Measurements from ENCODE around the gene LMNA. TPM values are rescaled to one million over a fixed set of nuclear protein-coding genes. Genes with fewer than 3 reads are reported as not detected.

Gene LMNA
- total RNA-seq, 6 experiments from 2014 or later: 79.4 to 129 (median 98.8) TPM

DNA sequence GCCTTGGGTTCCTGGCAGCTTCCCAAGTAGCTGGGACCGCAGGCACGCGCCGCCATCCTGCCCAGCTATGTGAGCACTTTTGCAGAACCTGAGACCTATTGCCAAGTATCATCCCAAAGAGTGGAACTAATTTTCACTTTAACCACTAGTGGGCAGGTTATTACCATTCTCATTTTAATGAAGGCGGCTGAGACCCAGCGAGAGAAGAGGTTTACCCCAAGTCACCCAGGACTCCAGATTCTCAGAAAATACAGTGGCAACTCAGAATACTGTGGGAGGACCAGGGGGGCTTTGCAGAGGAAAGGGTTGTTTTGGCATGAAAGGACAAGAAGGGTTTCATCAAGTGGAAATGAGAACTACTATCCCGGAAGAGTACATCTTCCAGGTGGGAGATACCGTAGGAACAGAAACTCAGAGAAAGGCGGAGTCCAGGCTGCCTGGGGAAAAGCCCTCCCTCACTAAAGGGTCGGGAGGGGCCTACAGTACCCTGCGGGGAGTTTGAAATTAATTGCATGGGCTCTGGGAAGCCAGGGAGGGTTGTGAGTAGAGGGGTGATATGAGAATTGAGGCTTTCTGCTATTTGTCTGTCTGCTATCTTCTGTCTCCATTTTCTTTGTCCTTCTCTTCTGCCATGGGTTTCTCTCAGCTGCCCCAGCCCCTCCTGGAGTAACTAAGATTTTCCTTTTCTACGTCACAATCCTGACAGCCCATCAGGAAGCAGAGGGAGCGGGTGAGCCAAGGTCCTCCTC, 31.7 kb downstream of the LMNA start:
- peak overlapping the region in 1 of 3 donors; percentile 27 for H3K27ac ChIP-seq
- no peaks in the 10 kb centered on the region for H3K27me3 ChIP-seq
- H3K4me1 ChIP-seq: peaks cover 0 to 15% (median 10%) of the 10 kb centered on the region in 4 donors
- H3K9me3 ChIP-seq: no peaks in the 10 kb centered on the region
- DNase-seq (peak in 2 of 3 donors; percentile 77 to 80), ATAC-seq (peak; percentile 83 to 88 (median 86))
- TF ChIP-seq POLR2A (IDR thresholded peaks at IDR 0.05): no peak
- TF ChIP-seq, protein P1, sequence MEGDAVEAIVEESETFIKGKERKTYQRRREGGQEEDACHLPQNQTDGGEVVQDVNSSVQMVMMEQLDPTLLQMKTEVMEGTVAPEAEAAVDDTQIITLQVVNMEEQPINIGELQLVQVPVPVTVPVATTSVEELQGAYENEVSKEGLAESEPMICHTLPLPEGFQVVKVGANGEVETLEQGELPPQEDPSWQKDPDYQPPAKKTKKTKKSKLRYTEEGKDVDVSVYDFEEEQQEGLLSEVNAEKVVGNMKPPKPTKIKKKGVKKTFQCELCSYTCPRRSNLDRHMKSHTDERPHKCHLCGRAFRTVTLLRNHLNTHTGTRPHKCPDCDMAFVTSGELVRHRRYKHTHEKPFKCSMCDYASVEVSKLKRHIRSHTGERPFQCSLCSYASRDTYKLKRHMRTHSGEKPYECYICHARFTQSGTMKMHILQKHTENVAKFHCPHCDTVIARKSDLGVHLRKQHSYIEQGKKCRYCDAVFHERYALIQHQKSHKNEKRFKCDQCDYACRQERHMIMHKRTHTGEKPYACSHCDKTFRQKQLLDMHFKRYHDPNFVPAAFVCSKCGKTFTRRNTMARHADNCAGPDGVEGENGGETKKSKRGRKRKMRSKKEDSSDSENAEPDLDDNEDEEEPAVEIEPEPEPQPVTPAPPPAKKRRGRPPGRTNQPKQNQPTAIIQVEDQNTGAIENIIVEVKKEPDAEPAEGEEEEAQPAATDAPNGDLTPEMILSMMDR (IDR thresholded peaks at IDR 0.05): peak; percentile 62 to 85 (median 72)
- WGBS (ENCODE audit: insufficient coverage, low coverage, low lambda C conversion rate, missing lambda C conversion rate): 16% methylated on average over 13 of the region's 13 CpGs
- H3K4me3 ChIP-seq: no peak overlapping the region
- intact Hi-C loops (cut with DNase I): loop anchor here (5.0 kb wide), 1 partner anchor 81 kb away; no protein-coding TSS in a partner anchor
- H3K36me3 ChIP-seq: no peaks in the 10 kb centered on the region

DNA sequence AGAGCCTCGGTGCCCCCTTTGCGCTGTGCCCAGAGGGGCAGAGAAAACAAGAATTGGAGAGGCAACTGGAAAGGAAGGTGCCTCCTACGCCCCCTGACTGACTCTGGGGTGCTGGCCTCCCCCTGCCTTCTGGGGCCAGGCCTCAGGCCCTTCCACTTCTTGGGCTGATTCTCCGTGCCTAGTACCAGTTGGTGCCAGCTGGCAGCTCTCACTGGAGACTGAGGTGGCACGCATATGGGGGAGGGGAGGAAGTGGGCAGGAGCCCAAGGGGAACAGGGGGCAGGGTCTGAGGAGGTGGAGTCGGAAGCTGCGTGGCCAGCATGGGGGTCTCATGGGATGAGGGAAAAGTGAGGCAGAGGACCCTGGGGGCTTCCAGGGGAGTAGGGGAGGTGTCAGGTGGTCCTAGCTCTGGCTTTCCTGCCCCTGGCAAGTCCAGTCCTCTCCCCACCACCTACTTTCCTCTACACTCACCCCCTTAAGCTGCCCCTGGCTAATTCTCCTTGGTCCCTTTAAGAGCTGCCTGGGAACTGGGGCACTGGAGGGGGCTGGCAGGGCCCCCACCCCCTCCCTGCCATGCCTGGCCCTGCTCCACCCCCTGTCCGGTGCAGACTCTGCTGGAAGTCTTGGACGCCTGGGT, 32.4 kb downstream of the LMNA start:
- no peak overlapping the region for H3K4me3 ChIP-seq
- H3K9me3 ChIP-seq: no peaks in the 10 kb centered on the region
- ATAC-seq (peak; percentile 15 to 51 (median 36)), DNase-seq (no peak)
- H3K4me1 ChIP-seq: peaks cover 0 to 15% (median 10%) of the 10 kb centered on the region in 4 donors
- no peaks in the 10 kb centered on the region for H3K27me3 ChIP-seq
- no peaks in the 10 kb centered on the region for H3K36me3 ChIP-seq
- H3K27ac ChIP-seq: peak overlapping the region in 1 of 3 donors; percentile 27
- 43% methylated on average over 9 of the region's 9 CpGs for WGBS (ENCODE audit: insufficient coverage, low coverage, low lambda C conversion rate, missing lambda C conversion rate)
- intact Hi-C loops (cut with DNase I): loop anchor here (5.0 kb wide), 1 partner anchor 80 kb away; no protein-coding TSS in a partner anchor
- TF ChIP-seq, protein P1 (IDR thresholded peaks at IDR 0.05): no peak
- no peak for TF ChIP-seq POLR2A (IDR thresholded peaks at IDR 0.05)

DNA sequence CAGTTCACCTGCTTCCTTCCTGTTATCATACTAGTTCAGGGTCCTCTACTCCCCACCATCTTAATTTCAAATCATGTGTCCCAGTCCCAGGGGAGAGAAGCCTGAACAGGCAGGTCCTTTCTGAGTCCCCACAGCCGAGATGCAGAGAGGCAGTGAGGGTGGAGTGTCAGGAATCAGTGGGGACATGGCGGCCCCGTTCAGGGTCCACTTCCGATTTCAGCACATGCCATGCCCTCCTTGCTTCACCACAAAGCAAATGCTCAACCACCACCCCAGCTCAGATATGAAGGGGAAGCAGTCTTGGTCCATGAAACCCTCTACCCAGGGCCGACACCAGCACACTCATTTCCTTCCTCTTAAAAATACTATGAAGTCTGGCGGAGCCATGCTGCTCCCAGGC, 33.7 kb downstream of the LMNA start:
- H3K9me3 ChIP-seq: no peaks in the 10 kb centered on the region
- H3K36me3 ChIP-seq: no peaks in the 10 kb centered on the region
- intact Hi-C loops (cut with DNase I): loop anchor here (5.0 kb wide), 1 partner anchor 79 kb away; no protein-coding TSS in a partner anchor
- ATAC-seq (peak; percentile 11 to 36 (median 20)), DNase-seq (no peak)
- H3K27me3 ChIP-seq: no peaks in the 10 kb centered on the region
- H3K4me1 ChIP-seq: peaks cover 0 to 15% (median 10%) of the 10 kb centered on the region in 4 donors
- 67% methylated on average over 4 of the region's 6 CpGs for WGBS (ENCODE audit: insufficient coverage, low coverage, low lambda C conversion rate, missing lambda C conversion rate)
- peak overlapping the region in 1 of 3 donors; percentile 32 for H3K27ac ChIP-seq
- no peak for TF ChIP-seq POLR2A (IDR thresholded peaks at IDR 0.05)
- TF ChIP-seq, protein P1 (IDR thresholded peaks at IDR 0.05): no peak
- no peak overlapping the region for H3K4me3 ChIP-seq

DNA sequence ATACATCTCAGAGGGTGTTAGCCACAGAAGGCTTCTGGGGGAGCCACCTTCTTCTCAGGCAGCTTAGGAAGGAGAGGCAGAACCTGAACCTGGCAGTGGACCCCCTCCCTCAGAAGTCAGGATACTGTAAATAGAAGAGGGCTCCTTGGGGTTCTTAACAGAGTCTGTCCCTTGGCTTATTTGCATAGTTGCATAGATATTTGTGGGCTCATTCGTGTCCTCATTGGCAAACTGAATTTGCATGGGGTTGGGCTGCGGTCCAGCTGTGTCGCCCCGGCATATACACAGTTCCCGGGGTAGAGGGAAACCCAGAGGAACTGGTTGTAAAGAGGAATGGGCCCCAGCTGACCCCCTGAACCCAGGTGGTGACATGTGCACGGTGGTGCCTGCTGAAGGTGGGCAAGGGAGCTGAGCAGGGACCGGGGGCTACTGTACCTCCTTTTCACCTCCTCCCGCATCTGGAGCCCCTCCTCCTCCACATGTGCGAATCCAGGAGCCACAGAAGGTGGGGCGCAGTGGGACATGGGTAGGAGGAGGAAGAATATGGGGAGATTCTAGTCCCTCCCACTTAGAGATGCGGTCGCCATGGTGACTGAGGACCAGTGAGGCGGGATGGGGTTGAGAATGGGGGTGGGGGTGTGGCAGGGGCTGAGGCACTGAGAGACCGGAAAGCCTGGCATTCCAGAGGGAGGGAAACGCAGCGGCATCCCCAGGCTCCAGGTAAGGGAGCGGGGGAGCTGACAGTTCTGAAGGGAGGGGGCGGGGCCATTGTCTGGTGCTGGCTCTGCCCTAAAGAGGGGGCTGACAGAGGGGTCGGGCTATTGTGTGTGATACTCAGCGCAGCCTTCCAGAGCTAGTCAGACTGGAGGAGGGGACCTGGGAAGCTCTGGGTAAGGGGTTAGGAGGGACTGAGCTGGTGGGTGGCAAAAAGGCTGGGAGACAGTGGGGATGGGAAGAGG, 35.1 kb downstream of the LMNA start:
- intact Hi-C loops (cut with DNase I): loop anchor here (5.0 kb wide), 1 partner anchor 78 kb away; no protein-coding TSS in a partner anchor

More for the DNA sequence above, 35.1 kb downstream of the LMNA start:
- H3K36me3 ChIP-seq: no peaks in the 10 kb centered on the region
- TF ChIP-seq, protein P1 (IDR thresholded peaks at IDR 0.05): no peak
- TF ChIP-seq POLR2A (IDR thresholded peaks at IDR 0.05): no peak
- no peaks in the 10 kb centered on the region for H3K27me3 ChIP-seq
- peaks cover 0 to 15% (median 10%) of the 10 kb centered on the region in 4 donors for H3K4me1 ChIP-seq
- H3K27ac ChIP-seq: no peak overlapping the region
- no peaks in the 10 kb centered on the region for H3K9me3 ChIP-seq
- H3K4me3 ChIP-seq: no peak overlapping the region
- WGBS (ENCODE audit: insufficient coverage, low coverage, low lambda C conversion rate, missing lambda C conversion rate): 66% methylated on average over 13 of the region's 20 CpGs
- DNase-seq (no peak), ATAC-seq (no peak)

All from right lobe of liver (tissue), 6 donors.